SK-N-SH treated with all-trans-retinoic acid at 6 μM for 48 hours (cell line): ENCODE measurements around the gene SPEM2.

ENCODE experiments used
- ATAC-seq: fragments of 200-7000 bp; cut with Tn5 transposase; 3 replicates; pipeline ENCODE4 v1.9.1; 2020; ENCODE audit warnings: mild to moderate bottlenecking, moderate library complexity
- ARNTL ChIP-seq: fragments of 450-650 bp; formaldehyde crosslinking; IDR thresholded peaks from 2 replicates; pipeline ENCODE4 v1.5.0; 2020; ENCODE audit warnings: low read depth, mild to moderate bottlenecking, moderate library complexity, borderline replicate concordance
- BACH2 ChIP-seq: fragments of 250-450 bp; sonication (Bioruptor Pico); IDR thresholded peaks from 2 replicates; pipeline ENCODE4 v1.9.0; 2021; ENCODE audit warnings: mild to moderate bottlenecking, borderline replicate concordance
- CREB5 ChIP-seq: fragments of 250-450 bp; sonication (Bioruptor Pico); IDR thresholded peaks from 2 replicates; pipeline ENCODE4 v1.5.1; 2020; ENCODE audit warnings: low read depth, mild to moderate bottlenecking, moderate library complexity
- CSDC2 ChIP-seq: fragments of 250-450 bp; sonication (Bioruptor Pico); IDR thresholded peaks from 2 replicates; pipeline ENCODE4 v1.5.0; 2020; ENCODE audit warnings: mild to moderate bottlenecking, moderate library complexity
- ESRRG ChIP-seq: fragments of 250-450 bp; sonication (Bioruptor Pico); IDR thresholded peaks from 2 replicates; pipeline ENCODE4 v1.6.1; 2021; ENCODE audit warnings: mild to moderate bottlenecking
- GLIS3 ChIP-seq: fragments of 250-450 bp; sonication (Bioruptor Pico); IDR thresholded peaks from 2 replicates; pipeline ENCODE4 v1.5.0; 2020; ENCODE audit warnings: mild to moderate bottlenecking, moderate library complexity
- ISL1 ChIP-seq: fragments of 250-450 bp; sonication (Bioruptor Pico); IDR thresholded peaks from 2 replicates; pipeline ENCODE4 v2.1.2; 2022; ENCODE audit warnings: mild to moderate bottlenecking, moderate library complexity
- OSR1 ChIP-seq: fragments of 250-450 bp; sonication (Bioruptor Pico); IDR thresholded peaks from 2 replicates; pipeline ENCODE4 v1.8.0; 2022; ENCODE audit warnings: moderate library complexity, mild to moderate bottlenecking, inconsistent platforms
- PPARA ChIP-seq: fragments of 250-450 bp; sonication (Bioruptor Pico); IDR thresholded peaks from 2 replicates; pipeline ENCODE4 v1.5.0; 2020; ENCODE audit warnings: mild to moderate bottlenecking, borderline replicate concordance
- RARB ChIP-seq: fragments of 250-450 bp; sonication (Bioruptor Pico); IDR thresholded peaks from 2 replicates; pipeline ENCODE4 v1.8.0; 2021; ENCODE audit warnings: mild to moderate bottlenecking, moderate library complexity
- SNAI2 ChIP-seq: fragments of 250-450 bp; sonication (Bioruptor Pico); IDR thresholded peaks from 2 replicates; pipeline ENCODE4 v1.5.0; 2020; ENCODE audit warnings: mild to moderate bottlenecking, moderate library complexity
- TCF4 ChIP-seq: fragments of 250-450 bp; sonication (Bioruptor Pico); IDR thresholded peaks from 2 replicates; pipeline ENCODE4 v1.8.0; 2021; ENCODE audit warnings: mild to moderate bottlenecking, moderate library complexity, borderline replicate concordance
- TSHZ2 ChIP-seq: fragments of 250-450 bp; sonication (Bioruptor Pico); IDR thresholded peaks from 2 replicates; pipeline ENCODE4 v1.5.0; 2020; ENCODE audit warnings: mild to moderate bottlenecking, moderate library complexity
- ZC3H10 ChIP-seq: fragments of 250-450 bp; sonication (Bioruptor Pico); IDR thresholded peaks from 2 replicates; pipeline ENCODE4 v1.5.1; 2021; ENCODE audit warnings: mild to moderate bottlenecking, moderate library complexity
- ZFP3 ChIP-seq: fragments of 250-450 bp; sonication (Bioruptor Pico); IDR thresholded peaks from 2 replicates; pipeline ENCODE4 v1.5.0; 2020; ENCODE audit warnings: mild to moderate bottlenecking, moderate library complexity
- ZFP30 ChIP-seq: fragments of 450-650 bp; formaldehyde crosslinking; IDR thresholded peaks from 2 replicates; pipeline ENCODE4 v1.5.0; 2022; ENCODE audit warnings: mild to moderate bottlenecking, moderate library complexity
- ZNF565 ChIP-seq: fragments of 450-650 bp; formaldehyde crosslinking; conservative IDR thresholded peaks from 2 replicates; pipeline ENCODE4 v1.5.0; 2020; ENCODE audit warnings: low read depth, mild to moderate bottlenecking, moderate library complexity
- ZNF70 ChIP-seq: fragments of 450-650 bp; formaldehyde crosslinking; IDR thresholded peaks from 2 replicates; pipeline ENCODE4 v1.5.0; 2020; ENCODE audit warnings: mild to moderate bottlenecking, moderate library complexity
- ZNF8 ChIP-seq: fragments of 450-650 bp; formaldehyde crosslinking; IDR thresholded peaks from 2 replicates; pipeline ENCODE4 v1.5.0; 2020; ENCODE audit warnings: mild to moderate bottlenecking, moderate library complexity
- TF ChIP-seq, protein P1 (sequence below): fragments of 250-450 bp; sonication (Bioruptor Pico); IDR thresholded peaks from 2 replicates; pipeline ENCODE4 v1.5.1; 2021; ENCODE audit warnings: mild to moderate bottlenecking, moderate library complexity
- TF ChIP-seq, protein P2 (sequence below): fragments of 250-450 bp; sonication (Bioruptor Pico); IDR thresholded peaks from 2 replicates; pipeline ENCODE4 v1.8.0; 2021; ENCODE audit warnings: low read depth, mild to moderate bottlenecking, moderate library complexity, borderline replicate concordance
- TF ChIP-seq, protein P3 (sequence below): fragments of 250-450 bp; sonication (Bioruptor Pico); IDR thresholded peaks from 2 replicates; pipeline ENCODE4 v1.8.0; 2020; ENCODE audit warnings: mild to moderate bottlenecking, moderate library complexity, borderline replicate concordance

SPEM2 gene

DNA sequence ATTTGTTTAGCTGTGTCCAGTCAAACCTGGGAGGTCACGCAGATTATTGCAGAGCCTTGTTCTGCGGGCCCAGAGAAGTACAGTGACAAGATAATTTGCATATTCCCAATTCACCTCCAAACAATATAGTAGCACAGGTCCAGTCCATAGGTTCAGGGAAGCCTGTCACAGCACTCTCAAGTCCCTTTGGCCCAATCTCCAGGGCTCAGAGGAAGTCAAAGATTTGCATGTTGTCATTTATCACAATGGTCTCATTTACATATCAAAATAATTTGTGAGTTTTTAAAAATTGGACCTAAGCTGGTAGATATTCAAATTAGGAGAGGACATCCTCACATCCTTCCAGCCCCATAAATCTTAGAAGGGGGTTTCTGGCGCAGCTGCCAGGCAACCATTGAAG is 42.1 kb downstream of the SPEM2 start:
- ATAC-seq, result no peak
- no peak for TF ChIP-seq SNAI2 (CRISPR knock-in tag)
- TF ChIP-seq OSR1, result no peak
- no peak for TF ChIP-seq TSHZ2 (CRISPR knock-in tag)

GRCh38 chr17:7468290-7468689 is 42.9 kb downstream of the SPEM2 start:
- ATAC-seq, result no peak
- no peak for TF ChIP-seq TSHZ2 (CRISPR knock-in tag)
- TF ChIP-seq PPARA (CRISPR knock-in tag), result no peak
- no peak for TF ChIP-seq ZNF8
- TF ChIP-seq ISL1 (CRISPR knock-in tag), result no peak
- TF ChIP-seq ESRRG, result no peak
- TF ChIP-seq CSDC2, result no peak
- no peak for TF ChIP-seq TCF4 (CRISPR knock-in tag)
- TF ChIP-seq, protein P1, sequence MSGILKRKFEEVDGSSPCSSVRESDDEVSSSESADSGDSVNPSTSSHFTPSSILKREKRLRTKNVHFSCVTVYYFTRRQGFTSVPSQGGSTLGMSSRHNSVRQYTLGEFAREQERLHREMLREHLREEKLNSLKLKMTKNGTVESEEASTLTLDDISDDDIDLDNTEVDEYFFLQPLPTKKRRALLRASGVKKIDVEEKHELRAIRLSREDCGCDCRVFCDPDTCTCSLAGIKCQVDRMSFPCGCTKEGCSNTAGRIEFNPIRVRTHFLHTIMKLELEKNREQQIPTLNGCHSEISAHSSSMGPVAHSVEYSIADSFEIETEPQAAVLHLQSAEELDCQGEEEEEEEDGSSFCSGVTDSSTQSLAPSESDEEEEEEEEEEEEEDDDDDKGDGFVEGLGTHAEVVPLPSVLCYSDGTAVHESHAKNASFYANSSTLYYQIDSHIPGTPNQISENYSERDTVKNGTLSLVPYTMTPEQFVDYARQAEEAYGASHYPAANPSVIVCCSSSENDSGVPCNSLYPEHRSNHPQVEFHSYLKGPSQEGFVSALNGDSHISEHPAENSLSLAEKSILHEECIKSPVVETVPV (CRISPR knock-in tag), result no peak
- no peak for TF ChIP-seq ZC3H10 (CRISPR knock-in tag)
- no peak for TF ChIP-seq ARNTL (CRISPR knock-in tag)
- TF ChIP-seq, protein P2, sequence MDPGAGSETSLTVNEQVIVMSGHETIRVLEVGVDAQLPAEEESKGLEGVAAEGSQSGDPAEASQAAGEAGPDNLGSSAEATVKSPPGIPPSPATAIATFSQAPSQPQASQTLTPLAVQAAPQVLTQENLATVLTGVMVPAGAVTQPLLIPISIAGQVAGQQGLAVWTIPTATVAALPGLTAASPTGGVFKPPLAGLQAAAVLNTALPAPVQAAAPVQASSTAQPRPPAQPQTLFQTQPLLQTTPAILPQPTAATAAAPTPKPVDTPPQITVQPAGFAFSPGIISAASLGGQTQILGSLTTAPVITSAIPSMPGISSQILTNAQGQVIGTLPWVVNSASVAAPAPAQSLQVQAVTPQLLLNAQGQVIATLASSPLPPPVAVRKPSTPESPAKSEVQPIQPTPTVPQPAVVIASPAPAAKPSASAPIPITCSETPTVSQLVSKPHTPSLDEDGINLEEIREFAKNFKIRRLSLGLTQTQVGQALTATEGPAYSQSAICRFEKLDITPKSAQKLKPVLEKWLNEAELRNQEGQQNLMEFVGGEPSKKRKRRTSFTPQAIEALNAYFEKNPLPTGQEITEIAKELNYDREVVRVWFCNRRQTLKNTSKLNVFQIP, result no peak
- no peak for TF ChIP-seq ZFP3 (CRISPR knock-in tag)
- no peak for TF ChIP-seq ZFP30
- no peak for TF ChIP-seq ZNF70 (CRISPR knock-in tag)

- ATAC-seq, result no peak
- TF ChIP-seq ZFP3 (CRISPR knock-in tag), result no peak
- TF ChIP-seq PPARA (CRISPR knock-in tag), result no peak
- no peak for TF ChIP-seq CREB5 (CRISPR knock-in tag)
- TF ChIP-seq, protein P1 (CRISPR knock-in tag), result no peak
- TF ChIP-seq ZC3H10 (CRISPR knock-in tag), result no peak
- TF ChIP-seq BACH2, result no peak
- no peak for TF ChIP-seq CSDC2
- TF ChIP-seq ARNTL (CRISPR knock-in tag), result no peak
- TF ChIP-seq GLIS3 (CRISPR knock-in tag), result no peak
- TF ChIP-seq ZNF70 (CRISPR knock-in tag), result no peak
- TF ChIP-seq, protein P3, sequence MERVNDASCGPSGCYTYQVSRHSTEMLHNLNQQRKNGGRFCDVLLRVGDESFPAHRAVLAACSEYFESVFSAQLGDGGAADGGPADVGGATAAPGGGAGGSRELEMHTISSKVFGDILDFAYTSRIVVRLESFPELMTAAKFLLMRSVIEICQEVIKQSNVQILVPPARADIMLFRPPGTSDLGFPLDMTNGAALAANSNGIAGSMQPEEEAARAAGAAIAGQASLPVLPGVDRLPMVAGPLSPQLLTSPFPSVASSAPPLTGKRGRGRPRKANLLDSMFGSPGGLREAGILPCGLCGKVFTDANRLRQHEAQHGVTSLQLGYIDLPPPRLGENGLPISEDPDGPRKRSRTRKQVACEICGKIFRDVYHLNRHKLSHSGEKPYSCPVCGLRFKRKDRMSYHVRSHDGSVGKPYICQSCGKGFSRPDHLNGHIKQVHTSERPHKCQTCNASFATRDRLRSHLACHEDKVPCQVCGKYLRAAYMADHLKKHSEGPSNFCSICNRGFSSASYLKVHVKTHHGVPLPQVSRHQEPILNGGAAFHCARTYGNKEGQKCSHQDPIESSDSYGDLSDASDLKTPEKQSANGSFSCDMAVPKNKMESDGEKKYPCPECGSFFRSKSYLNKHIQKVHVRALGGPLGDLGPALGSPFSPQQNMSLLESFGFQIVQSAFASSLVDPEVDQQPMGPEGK, result no peak
- TF ChIP-seq TCF4 (CRISPR knock-in tag), result no peak
- no peak for TF ChIP-seq ZNF565 (CRISPR knock-in tag)
- no peak for TF ChIP-seq OSR1
- TF ChIP-seq, protein P2, result no peak
- TF ChIP-seq RARB (CRISPR knock-in tag), result no peak
- TF ChIP-seq ZNF8, result no peak
These were observed 43.5 kb downstream of the SPEM2 start for GRCh38 chr17:7468804-7469389.
